Germinal center (tissue), 1 donor: ENCODE data around the gene PTPN2.
"Not testable (repeated sequence)": the region's sequence is repeated elsewhere in the genome, so short reads cannot be mapped to it uniquely, and the experiment has no call there.

ENCODE experiments used
- DNase-seq: peaks from one replicate; pipeline ENCODE4 v3.0.0; 2012; ENCODE audit warnings: mixed read lengths, low spot score

Gene PTPN2

GRCh38 chr18:12883684-12884405, at the start of gene PTPN2:
Gene PTPN2 (minus strand): TSS chr18:12884237. CDS start chr18:12884141, 96 bp downstream.
- DNase-seq, result peak; percentile 93

- DNase-seq, result no peak
Measured at GRCh38 chr18:12933327-12933726, 49.3 kb upstream of the PTPN2 start.

- DNase-seq, result no peak
Measured at GRCh38 chr18:12930908-12931307, 46.9 kb upstream of the PTPN2 start.

- no peak for DNase-seq
Measured at GRCh38 chr18:12930376-12930775, 46.3 kb upstream of the PTPN2 start.

- DNase-seq, result no peak
Measured at GRCh38 chr18:12929477-12930083, 45.5 kb upstream of the PTPN2 start.

GRCh38 chr18:12928641-12929040, 44.6 kb upstream of the PTPN2 start:
- no peak for DNase-seq

GRCh38 chr18:12928206-12928605, 44.2 kb upstream of the PTPN2 start:
- DNase-seq, result no peak

- no peak for DNase-seq
Measured at GRCh38 chr18:12924616-12925015, 40.6 kb upstream of the PTPN2 start.

GRCh38 chr18:12922266-12922665, 38.2 kb upstream of the PTPN2 start:
- DNase-seq, result no peak

- no peak for DNase-seq
Measured at GRCh38 chr18:12921178-12921577, 37.1 kb upstream of the PTPN2 start.

- DNase-seq, result no peak
Measured at GRCh38 chr18:12911929-12912703, 28.1 kb upstream of the PTPN2 start.

GRCh38 chr18:12911025-12911928, 27.2 kb upstream of the PTPN2 start:
- DNase-seq, result peak; percentile 60

- no peak for DNase-seq
Measured at GRCh38 chr18:12908706-12909105, 24.7 kb upstream of the PTPN2 start.

- DNase-seq, result no peak
Measured at GRCh38 chr18:12907258-12907925, 23.4 kb upstream of the PTPN2 start.

GRCh38 chr18:12906773-12907172, 22.7 kb upstream of the PTPN2 start:
- no peak for DNase-seq

GRCh38 chr18:12906119-12906518, 22.1 kb upstream of the PTPN2 start:
- no peak for DNase-seq

- DNase-seq, result no peak
Measured at GRCh38 chr18:12904012-12904516, 20.0 kb upstream of the PTPN2 start.

GRCh38 chr18:12901208-12901607, 17.2 kb upstream of the PTPN2 start:
- not testable (repeated sequence) for DNase-seq

GRCh38 chr18:12896784-12897333, 12.8 kb upstream of the PTPN2 start:
- DNase-seq, result not testable (repeated sequence)

- DNase-seq, result no peak
Measured at GRCh38 chr18:12895626-12896025, 11.6 kb upstream of the PTPN2 start.

- no peak for DNase-seq
Measured at GRCh38 chr18:12895014-12895413, 11.0 kb upstream of the PTPN2 start.
